GM18517 (cell line): ENCODE results near the gene IL25.
"Not testable (repeated sequence)": the region's sequence is repeated elsewhere in the genome, so short reads cannot be mapped to it uniquely, and the experiment has no call there.

Experiments used
- ATAC-seq: cut with Tn5 transposase; IDR thresholded peaks from one replicate; pipeline ENCODE4 v1.9.1; 2021; ENCODE audit warnings: mild to moderate bottlenecking, moderate library complexity; ENCODE audit not compliant: unreplicated experiment

Gene IL25

DNA sequence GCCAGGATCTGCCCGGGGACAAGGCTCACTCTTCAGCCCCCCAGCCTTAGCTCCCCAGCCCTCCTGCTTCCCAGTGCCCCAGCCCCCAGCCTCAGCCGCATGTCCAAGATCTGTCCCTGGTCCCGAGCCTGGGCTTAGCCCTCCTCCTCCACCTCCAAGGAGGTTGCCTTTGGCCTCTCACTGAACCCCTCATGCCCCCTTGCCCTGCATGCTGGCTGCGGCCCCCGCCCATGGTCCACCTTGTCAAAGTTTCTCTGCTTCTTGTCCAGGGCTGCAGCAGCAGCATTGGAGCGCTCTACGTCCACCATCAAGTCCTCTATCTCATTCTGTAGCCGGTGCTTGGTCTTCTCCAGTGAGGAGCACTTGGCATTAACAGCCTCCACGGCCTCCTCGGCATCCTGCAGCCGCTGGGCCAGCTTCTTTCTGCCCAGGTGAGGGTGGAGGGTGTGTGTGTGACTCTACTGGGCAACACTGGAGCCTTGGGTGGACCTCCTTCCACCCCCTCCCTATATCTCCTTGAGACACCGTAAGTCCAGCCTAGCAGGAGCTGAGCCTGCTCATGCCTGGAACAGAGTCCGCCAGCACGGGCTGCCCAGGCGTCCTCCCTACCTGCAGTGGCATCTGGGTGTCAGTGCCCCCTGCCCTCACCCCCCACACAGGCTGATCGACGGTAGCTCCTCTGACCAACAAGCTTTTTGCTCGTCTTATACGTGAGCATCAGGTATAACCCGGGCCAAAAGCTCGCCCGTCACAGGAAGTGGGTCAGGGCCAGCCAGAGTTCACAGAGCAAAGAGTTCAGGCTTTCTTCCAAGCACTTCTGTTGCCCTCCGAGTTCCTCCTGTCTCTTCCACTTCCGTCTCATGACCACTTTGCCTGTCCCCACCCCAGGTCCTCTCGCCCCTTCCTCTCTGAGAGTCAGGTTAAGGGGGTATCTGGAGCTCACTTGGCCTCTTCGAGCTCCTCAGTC is 15.6 kb downstream of the IL25 start:
- ATAC-seq: no peak

- no peak for ATAC-seq
Measured at GRCh38 chr14:23388996-23389395, 16.4 kb downstream of the IL25 start.

GRCh38 chr14:23389396-23389795 is 16.8 kb downstream of the IL25 start:
- ATAC-seq: no peak

- ATAC-seq: not testable (repeated sequence)
Measured at GRCh38 chr14:23389871-23390270, 17.3 kb downstream of the IL25 start.

DNA sequence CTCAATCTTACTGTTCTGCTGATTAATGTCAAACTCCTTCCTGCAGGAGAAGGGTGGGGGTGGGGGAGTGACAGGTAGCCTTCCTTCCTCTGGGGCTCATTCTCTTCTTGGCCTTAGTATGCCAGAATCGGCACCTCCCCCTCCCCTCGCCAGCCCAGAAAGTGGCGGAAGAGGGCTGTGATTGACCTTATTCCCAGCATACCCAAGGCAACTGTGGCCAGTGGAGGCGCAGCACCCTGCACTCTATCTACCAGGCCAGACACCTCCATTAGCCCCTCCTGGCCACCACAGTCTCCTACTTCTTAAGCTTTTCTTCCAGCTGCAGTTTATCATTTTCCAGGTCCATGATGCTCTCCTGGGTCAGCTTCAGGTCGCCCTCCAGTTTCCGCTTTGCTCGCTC is 20.0 kb downstream of the IL25 start:
- no peak for ATAC-seq

GRCh38 chr14:23396126-23396525 is 23.5 kb downstream of the IL25 start:
- ATAC-seq: no peak

GRCh38 chr14:23396781-23397407 is 24.3 kb downstream of the IL25 start:
- ATAC-seq: no peak

GRCh38 chr14:23398348-23398747 is 25.7 kb downstream of the IL25 start:
- ATAC-seq: no peak

DNA sequence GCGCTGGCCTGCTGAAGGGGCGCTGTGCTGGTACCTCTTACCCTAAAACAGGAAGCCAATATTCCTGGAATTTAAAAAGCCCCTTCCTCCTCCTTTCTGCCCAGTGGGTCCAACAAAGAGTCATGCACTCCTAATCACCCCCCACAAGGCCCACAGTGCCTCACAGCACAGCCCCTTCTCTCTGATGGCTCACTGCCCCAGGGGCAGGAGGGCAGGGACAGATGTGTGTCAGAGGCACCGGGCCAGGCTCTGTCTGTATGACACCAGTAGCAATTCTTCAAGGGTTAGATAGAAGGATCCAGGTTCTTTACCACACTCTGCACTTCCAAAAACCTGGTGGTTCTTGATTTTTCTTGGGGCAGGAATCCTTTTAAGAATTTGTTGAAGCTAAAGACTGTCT is 26.5 kb downstream of the IL25 start:
- ATAC-seq: no peak

- ATAC-seq: no peak
Measured at GRCh38 chr14:23399591-23399990, 27.0 kb downstream of the IL25 start.

DNA sequence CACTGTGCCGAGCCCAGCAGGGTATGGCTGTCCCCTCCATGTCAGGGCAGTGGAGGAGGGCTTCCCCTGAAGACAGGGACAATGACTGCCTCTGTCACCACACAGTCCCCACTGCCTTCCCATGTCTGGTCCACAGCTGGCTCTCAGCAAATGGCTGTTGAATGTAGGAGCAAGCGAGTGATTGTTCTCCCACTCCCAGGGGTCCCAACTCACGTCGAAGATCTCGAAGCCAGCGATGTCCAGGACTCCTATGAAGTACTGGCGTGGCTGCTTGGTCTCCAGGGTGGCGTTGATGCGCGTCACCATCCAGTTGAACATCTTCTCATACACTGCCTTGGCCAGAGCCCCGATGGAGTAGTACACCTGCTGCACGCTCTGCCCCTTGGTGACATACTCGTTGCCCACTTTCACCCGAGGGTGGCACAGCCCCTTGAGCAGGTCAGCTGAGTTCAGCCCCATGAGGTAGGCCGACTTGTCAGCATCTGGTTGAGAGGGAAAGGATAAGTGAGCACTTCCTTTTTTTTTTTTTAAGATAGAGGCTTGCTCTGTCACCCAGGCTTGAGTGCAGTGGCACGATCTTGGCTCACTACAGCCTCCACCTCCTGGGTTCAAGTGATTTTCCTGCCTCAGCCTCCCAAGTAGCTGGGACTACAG is 28.0 kb downstream of the IL25 start:
- ATAC-seq: not testable (repeated sequence)

DNA sequence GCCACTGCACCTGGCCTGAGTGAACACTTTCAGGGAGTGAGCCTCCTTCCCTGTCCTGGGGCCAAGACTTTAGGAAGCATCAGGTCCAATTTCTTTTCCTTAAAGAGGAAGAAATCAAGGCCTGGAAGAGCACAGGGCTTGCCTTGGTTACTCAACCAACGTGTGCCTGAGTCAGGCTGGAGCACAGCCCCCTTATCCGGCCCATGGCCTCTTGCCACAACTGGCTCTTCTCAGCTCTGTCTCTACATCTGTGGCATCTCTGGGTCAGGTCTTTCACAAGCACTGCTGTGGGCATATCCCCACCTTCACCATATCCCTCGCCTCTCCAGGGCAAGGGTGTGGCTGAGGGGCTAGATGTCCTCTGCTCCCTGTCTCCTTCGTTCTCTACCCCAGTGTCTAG is 28.7 kb downstream of the IL25 start:
- ATAC-seq: no peak

DNA sequence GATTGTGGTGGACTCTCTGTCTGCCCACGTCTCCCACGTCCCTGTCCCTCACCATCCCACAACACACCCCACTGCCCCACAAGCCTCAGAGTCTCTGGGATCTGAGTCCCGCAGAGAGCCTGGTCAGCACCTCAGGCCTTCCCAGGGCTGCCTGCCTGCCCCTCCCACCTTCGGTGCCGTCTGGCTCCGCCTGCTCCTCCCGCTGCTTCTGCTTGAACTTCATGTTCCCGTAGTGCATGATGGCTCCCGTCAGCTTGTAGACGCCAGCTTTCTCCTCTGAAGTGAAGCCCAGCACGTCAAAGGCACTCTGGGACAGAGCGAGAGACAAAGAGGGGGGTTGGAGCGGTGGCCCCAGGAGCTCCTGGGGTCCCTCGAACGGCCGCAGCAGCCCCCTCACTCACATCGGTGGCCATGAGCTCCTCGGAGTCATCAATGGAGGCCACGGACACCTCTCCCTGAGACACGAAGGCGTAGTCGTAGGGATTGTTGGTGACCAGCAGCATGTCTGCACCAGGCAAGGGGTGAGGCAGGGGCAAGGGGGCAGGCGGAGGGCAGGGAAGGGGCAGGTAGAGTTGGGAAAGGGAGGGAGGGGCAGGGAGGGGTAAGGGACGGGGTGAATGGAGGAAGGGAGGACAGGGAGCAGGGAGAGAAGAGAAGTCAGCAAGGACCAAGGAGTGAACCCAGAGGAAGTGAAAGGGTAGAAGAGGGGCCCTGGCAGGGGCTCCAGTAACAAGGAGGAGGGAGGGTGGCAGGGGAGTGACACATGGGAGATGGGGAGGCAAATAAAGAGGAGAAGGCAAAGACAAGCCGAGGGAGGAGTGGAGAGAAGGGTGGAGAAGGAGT is 29.9 kb downstream of the IL25 start:
- ATAC-seq: no peak

- ATAC-seq: no peak
Measured at GRCh38 chr14:23403139-23403438, 30.5 kb downstream of the IL25 start.

GRCh38 chr14:23403908-23404307 is 31.3 kb downstream of the IL25 start:
- ATAC-seq: no peak

DNA sequence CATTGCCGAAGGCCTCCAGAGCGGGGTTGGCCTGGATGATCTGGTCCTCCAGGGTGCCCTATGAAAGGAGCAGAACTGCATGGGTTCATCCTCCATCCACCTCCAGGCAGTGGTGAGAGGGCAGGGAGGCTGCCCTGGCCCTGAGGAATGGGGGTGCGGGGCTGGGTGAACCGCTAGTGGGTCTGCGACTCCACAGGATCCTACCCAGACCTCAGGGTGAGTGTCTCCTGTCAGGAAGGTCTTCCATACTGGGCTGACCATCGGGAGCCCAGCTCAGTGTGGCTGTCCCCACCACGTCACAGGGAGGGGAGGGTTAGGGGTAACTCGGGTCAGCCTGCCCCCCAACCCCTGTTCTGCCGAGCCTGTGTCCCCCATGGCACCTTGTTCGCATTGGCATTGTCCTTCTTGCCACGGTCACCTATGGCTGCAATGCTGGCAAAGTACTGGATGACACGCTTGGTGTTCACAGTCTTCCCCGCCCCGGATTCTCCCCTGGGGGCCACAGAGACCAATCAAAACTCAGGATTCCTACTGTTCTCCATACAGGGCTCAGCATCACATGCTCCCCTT is 31.8 kb downstream of the IL25 start:
- ATAC-seq: no peak

- ATAC-seq: no peak
Measured at GRCh38 chr14:23405096-23405495, 32.5 kb downstream of the IL25 start.

DNA sequence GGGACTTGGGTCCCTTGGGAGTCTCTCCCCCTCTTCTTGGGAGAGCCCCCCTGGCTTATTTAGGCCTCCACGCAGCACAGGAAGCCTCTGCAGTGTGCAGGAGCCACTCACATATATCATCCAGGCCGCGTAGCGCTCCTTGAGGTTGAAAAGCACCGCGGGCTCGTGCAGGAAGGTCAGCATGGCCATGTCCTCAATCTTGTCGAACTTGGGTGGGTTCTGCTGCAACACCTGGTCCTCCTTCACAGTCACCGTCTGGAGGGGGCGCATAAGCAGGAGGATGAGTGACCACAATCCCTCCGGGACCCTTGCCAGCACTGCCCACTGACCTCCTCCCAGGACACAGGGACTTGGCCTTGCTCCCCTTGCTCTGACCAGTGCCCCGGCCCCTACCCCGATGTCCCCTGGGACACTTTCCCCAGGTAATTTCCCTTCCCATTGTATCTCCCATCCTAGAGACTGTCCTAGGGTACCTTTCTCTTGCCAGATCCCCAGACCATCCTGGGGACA is 33.0 kb downstream of the IL25 start:
- no peak for ATAC-seq

DNA sequence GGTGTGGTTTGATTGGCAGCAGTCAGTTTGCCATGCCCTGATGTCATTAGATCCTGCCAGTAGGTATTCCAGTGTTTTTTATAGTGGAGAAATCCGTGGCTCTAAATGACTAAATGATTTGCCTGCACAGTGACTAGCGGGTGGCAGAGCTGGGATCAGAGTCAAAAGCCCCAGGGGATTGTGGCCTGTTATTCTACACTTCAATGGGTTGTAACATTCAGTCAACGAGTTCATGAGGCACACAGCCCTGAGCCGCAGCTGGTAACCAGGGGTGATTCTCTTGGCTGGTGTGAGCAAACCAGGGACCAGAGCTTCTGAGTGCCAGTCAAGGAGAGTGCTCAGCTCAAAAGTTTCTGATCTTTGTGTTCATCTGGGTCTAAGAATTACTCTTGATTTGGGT is 33.6 kb downstream of the IL25 start:
- ATAC-seq: no peak

DNA sequence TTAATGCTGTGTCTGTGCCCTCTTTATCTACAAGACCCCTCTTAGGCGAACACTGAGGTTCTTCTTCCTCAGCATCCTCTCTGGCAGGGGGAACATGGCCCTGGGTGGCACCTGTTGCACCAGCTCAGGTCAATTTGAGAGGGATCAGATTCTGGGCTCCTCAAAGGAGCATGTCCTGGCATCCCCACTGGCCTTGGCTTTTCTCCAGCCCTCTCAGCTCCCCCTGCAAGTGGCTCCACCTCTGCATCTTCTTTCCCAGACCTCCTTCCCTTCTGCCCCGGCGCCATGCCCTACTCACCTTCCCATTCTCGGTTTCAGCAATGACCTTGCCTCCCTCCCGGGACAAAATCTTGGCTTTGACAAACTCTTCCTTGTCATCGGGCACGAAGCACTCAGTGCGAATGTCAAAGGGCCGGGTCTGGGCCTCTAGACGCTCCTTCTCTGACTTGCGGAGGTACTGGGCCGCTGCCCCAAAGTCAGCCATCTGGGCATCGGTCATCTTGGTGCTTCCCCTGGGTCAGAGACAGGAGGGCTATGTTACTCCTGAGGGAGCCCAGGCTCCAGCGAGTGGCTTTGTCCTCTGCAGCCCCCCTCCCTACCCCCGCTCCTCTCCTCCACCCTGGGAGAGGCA is 34.2 kb downstream of the IL25 start:
- ATAC-seq: no peak
